ENCODE results near the gene PTGDR2. TPM values are rescaled to one million over a fixed set of nuclear protein-coding genes. Genes with fewer than 3 reads are reported as not detected.

The PTGDR2 gene
- total RNA-seq, 2 experiments from 2014 or later: 0.19 TPM; not detected in 1

- POLR2A ChIA-PET: no interaction called here
- H3K79me2 ChIP-seq (ENCODE audit: insufficient read depth, low read depth, low read length): no peaks in the 10 kb centered on the region
- H3K4me2 ChIP-seq (ENCODE audit: low read length): no peak overlapping the region
- H3K27ac ChIP-seq (ENCODE audit: low read depth, low read length, poor library complexity, severe bottlenecking): no peak overlapping the region
- no peaks in the 10 kb centered on the region for H4K20me1 ChIP-seq (ENCODE audit: insufficient read depth, low read length)
- no peaks in the 10 kb centered on the region for H3K9me3 ChIP-seq (ENCODE audit: low read length)
- H3K36me3 ChIP-seq (ENCODE audit: insufficient read depth, low read length): 0 out of 2 replicates have a peak, but pooled peaks cover 15% of the 10 kb centered on the region
- H3K9me2 ChIP-seq (ENCODE audit: insufficient read depth, low read length): no peaks in the 10 kb centered on the region
- no peak overlapping the region for H2AFZ ChIP-seq (ENCODE audit: low read length)
- H3K4me1 ChIP-seq (ENCODE audit: insufficient read depth, low read length, poor library complexity, severe bottlenecking): no peaks in the 10 kb centered on the region
- no TSS peak for BruUV-seq (replicated peaks)
- CTCF ChIA-PET (ENCODE audit: unreplicated experiment): interaction anchor here (0.7 kb wide), 1 partner anchor 601 kb away, joined by 7 read pairs; no protein-coding TSS in a partner anchor
- H3K4me3 ChIP-seq (ENCODE audit: low read depth, low read length, poor library complexity, severe bottlenecking): no peak overlapping the region
- DNase-seq (ENCODE audit: low spot score): no peak
- no peak for TF ChIP-seq EZH2phosphoT487 (IDR thresholded peaks at IDR 0.05; ENCODE audit: borderline replicate concordance, low read depth, low read length)
- TF ChIP-seq CTCF (conservative IDR thresholded peaks at IDR 0.05; ENCODE audit: low read length): no peak
- intact Hi-C loops (cut with micrococcal nuclease; ENCODE audit: unreplicated experiment): no loop called here
Measured at GRCh38 chr11:60873533-60873932, 17.8 kb upstream of the PTGDR2 start.

- ChIA-PET POLR2A (no interaction called here), CTCF (ENCODE audit: unreplicated experiment) (interaction anchor here (0.7 kb wide), 1 partner anchor 602 kb away, joined by 7 read pairs; no protein-coding TSS in a partner anchor)
- no peak overlapping the region for H3K27ac ChIP-seq (ENCODE audit: low read depth, low read length, poor library complexity, severe bottlenecking)
- 0 out of 2 replicates have a peak, but pooled peaks cover 11% of the 10 kb centered on the region for H3K36me3 ChIP-seq (ENCODE audit: insufficient read depth, low read length)
- H2AFZ ChIP-seq (ENCODE audit: low read length): no peak overlapping the region
- H3K4me3 ChIP-seq (ENCODE audit: low read depth, low read length, poor library complexity, severe bottlenecking): no peak overlapping the region
- H4K20me1 ChIP-seq (ENCODE audit: insufficient read depth, low read length): no peaks in the 10 kb centered on the region
- no peaks in the 10 kb centered on the region for H3K9me3 ChIP-seq (ENCODE audit: low read length)
- H3K4me2 ChIP-seq (ENCODE audit: low read length): no peak overlapping the region
- H3K4me1 ChIP-seq (ENCODE audit: insufficient read depth, low read length, poor library complexity, severe bottlenecking): no peaks in the 10 kb centered on the region
- DNase-seq (ENCODE audit: low spot score): no peak
- H3K79me2 ChIP-seq (ENCODE audit: insufficient read depth, low read depth, low read length): no peaks in the 10 kb centered on the region
- no peaks in the 10 kb centered on the region for H3K9me2 ChIP-seq (ENCODE audit: insufficient read depth, low read length)
- no TSS peak for BruUV-seq (replicated peaks)
- intact Hi-C loops (cut with micrococcal nuclease; ENCODE audit: unreplicated experiment): no loop called here
- no peak for TF ChIP-seq CTCF (conservative IDR thresholded peaks at IDR 0.05; ENCODE audit: low read length)
Measured at GRCh38 chr11:60872961-60873524, 17.3 kb upstream of the PTGDR2 start.

- TF ChIP-seq CTCF (conservative IDR thresholded peaks at IDR 0.05; ENCODE audit: low read length) (no peak), EZH2phosphoT487 (IDR thresholded peaks at IDR 0.05; ENCODE audit: borderline replicate concordance, low read depth, low read length) (no peak)
- BruUV-seq (replicated peaks): no TSS peak
- no peak for DNase-seq (ENCODE audit: low spot score)
- Histone ChIP-seq H3K4me1 (ENCODE audit: insufficient read depth, low read length, poor library complexity, severe bottlenecking) (no peaks in the 10 kb centered on the region), H3K27ac (ENCODE audit: low read depth, low read length, poor library complexity, severe bottlenecking) (no peak overlapping the region), H4K20me1 (ENCODE audit: insufficient read depth, low read length) (no peaks in the 10 kb centered on the region), H3K4me3 (ENCODE audit: low read depth, low read length, poor library complexity, severe bottlenecking) (no peak overlapping the region), H3K36me3 (ENCODE audit: insufficient read depth, low read length) (0 out of 2 replicates have a peak, but pooled peaks cover 4% of the 10 kb centered on the region), H3K9me3 (ENCODE audit: low read length) (no peaks in the 10 kb centered on the region), H3K79me2 (ENCODE audit: insufficient read depth, low read depth, low read length) (no peaks in the 10 kb centered on the region), H3K4me2 (ENCODE audit: low read length) (no peak overlapping the region), H2AFZ (ENCODE audit: low read length) (no peak overlapping the region), H3K9me2 (ENCODE audit: insufficient read depth, low read length) (no peaks in the 10 kb centered on the region)
- ChIA-PET POLR2A (no interaction called here), CTCF (ENCODE audit: unreplicated experiment) (no interaction called here)
- intact Hi-C loops (cut with micrococcal nuclease; ENCODE audit: unreplicated experiment): no loop called here
Measured at GRCh38 chr11:60872124-60872960, 16.6 kb upstream of the PTGDR2 start.
